Upper lobe of left lung (tissue), 4 donors: ENCODE data around the gene HS6ST1.
"Not testable (repeated sequence)": the region's sequence is repeated elsewhere in the genome, so short reads cannot be mapped to it uniquely, and the experiment has no call there.

ENCODE experiments used
- EP300 ChIP-seq, 4 donors: sonication (generic); formaldehyde crosslinking; IDR thresholded peaks; one replicate each; pipeline ENCODE4 v1.5.1; 2017; ENCODE audit warnings: antibody characterized with exemption in 4 of 4, control low read depth in 2 of 4
- POLR2A ChIP-seq, 4 donors: fragments of 450-650 bp; IDR thresholded peaks; one replicate each; pipeline ENCODE4 v1.5.1; 2016 to 2017; ENCODE audit warnings: antibody characterized with exemption in 4 of 4, mild to moderate bottlenecking in 2 of 4
- POLR2AphosphoS5 ChIP-seq, 2 donors: sonication (generic); formaldehyde crosslinking; IDR thresholded peaks; one replicate each; pipeline ENCODE4 v1.5.1; 2017; ENCODE audit warnings: antibody characterized with exemption in 2 of 2
- TF ChIP-seq, protein P1 (sequence below), 6 experiments: fragments of 450-650 bp in 4 of 6; fragments of 200-600 bp in 2 of 6; sonication (generic) in 2 of 6; IDR thresholded peaks; one replicate each; pipeline ENCODE4 v1.5.1; 2016 to 2019; ENCODE audit warnings: antibody characterized with exemption in 6 of 6

DNA sequence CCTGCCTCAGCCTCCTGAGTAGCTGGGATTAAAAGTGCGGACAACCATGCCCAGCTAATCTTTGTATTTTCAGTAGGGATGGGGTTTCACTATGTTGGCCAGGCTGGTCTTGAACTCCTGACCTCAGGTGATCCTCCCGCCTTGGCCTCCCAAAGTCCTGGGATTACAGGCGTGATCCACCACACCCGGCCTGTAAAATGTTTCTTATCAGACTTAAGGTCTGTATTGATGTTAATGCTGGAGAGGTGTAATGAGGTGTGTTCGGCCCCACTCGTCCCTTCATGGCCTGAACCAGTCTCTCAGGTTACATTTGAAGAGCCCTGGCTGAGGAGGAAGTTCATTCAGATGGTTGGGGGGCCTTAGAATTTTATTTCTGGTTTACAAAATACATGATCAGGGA lies 66.6 kb downstream of the HS6ST1 start:
- TF ChIP-seq EP300, POLR2A, POLR2AphosphoS5 (IDR thresholded peaks at IDR 0.05): not testable (repeated sequence)
- TF ChIP-seq, protein P1, sequence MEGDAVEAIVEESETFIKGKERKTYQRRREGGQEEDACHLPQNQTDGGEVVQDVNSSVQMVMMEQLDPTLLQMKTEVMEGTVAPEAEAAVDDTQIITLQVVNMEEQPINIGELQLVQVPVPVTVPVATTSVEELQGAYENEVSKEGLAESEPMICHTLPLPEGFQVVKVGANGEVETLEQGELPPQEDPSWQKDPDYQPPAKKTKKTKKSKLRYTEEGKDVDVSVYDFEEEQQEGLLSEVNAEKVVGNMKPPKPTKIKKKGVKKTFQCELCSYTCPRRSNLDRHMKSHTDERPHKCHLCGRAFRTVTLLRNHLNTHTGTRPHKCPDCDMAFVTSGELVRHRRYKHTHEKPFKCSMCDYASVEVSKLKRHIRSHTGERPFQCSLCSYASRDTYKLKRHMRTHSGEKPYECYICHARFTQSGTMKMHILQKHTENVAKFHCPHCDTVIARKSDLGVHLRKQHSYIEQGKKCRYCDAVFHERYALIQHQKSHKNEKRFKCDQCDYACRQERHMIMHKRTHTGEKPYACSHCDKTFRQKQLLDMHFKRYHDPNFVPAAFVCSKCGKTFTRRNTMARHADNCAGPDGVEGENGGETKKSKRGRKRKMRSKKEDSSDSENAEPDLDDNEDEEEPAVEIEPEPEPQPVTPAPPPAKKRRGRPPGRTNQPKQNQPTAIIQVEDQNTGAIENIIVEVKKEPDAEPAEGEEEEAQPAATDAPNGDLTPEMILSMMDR (IDR thresholded peaks at IDR 0.05) = not testable (repeated sequence)
